Vagina (tissue), 2 donors: Measurements from ENCODE around the gene TBCC. TPM values are rescaled to one million over a fixed set of nuclear protein-coding genes. Genes with fewer than 3 reads are reported as not detected.

Experiments used
- DNase-seq, 2 donors: peaks; one replicate each; pipeline ENCODE4 v3.0.0-alpha.2; 2017; ENCODE audit errors: extremely low spot score in 2 of 2
- H3K27ac ChIP-seq: fragments of 200-600 bp; sonication (generic); one replicate; pipeline ENCODE4 v1.5.1; 2019
- H3K27me3 ChIP-seq: fragments of 200-600 bp; sonication (generic); one replicate; pipeline ENCODE4 v1.5.1; 2019
- H3K36me3 ChIP-seq, 2 donors: fragments of 200-600 bp; sonication (generic); one replicate each; pipeline ENCODE4 v1.5.1; 2017 to 2019
- H3K4me1 ChIP-seq: fragments of 200-600 bp; sonication (generic); one replicate; pipeline ENCODE4 v1.5.1; 2019
- H3K4me3 ChIP-seq, 2 donors: fragments of 200-600 bp; sonication (generic); 1 replicate in 1 of 2; 2 replicates in 1 of 2; pipeline ENCODE4 v1.5.1; 2016 to 2019
- H3K9me3 ChIP-seq: fragments of 200-600 bp; sonication (generic); one replicate; pipeline ENCODE4 v1.5.1; 2019
- POLR2A ChIP-seq, 2 donors: fragments of 450-650 bp; IDR thresholded peaks; one replicate each; pipeline ENCODE4 v1.6.1; 2017; ENCODE audit warnings: antibody characterized with exemption in 2 of 2, mild to moderate bottlenecking in 2 of 2, moderate library complexity in 2 of 2
- POLR2AphosphoS5 ChIP-seq, 2 donors: sonication (generic); formaldehyde crosslinking; IDR thresholded peaks; one replicate each; pipeline ENCODE4 v1.9.0; 2017; ENCODE audit warnings: antibody characterized with exemption in 2 of 2, mild to moderate bottlenecking in 2 of 2, low read depth in 1 of 2; ENCODE audit not compliant: insufficient read depth in 1 of 2
- intact Hi-C: fragments of 100-400 bp; cut with DNase I; formaldehyde crosslinking; loops from one replicate; pipeline ENCODE4 v1.15.1; 2023
- total RNA-seq: library from RNA; depleted of rRNA; stranded (reverse); fragments of >200 nt; gene quantifications from one replicate; pipeline ENCODE4 v1.2.3, GENCODE V29; 2016
- TF ChIP-seq, protein P1 (sequence below), 3 experiments: fragments of 450-650 bp in 2 of 3; fragments of 200-600 bp in 1 of 3; sonication (generic) in 1 of 3; IDR thresholded peaks; one replicate each; pipeline ENCODE4 v1.5.1; 2017 to 2019; ENCODE audit warnings: antibody characterized with exemption in 3 of 3, mild to moderate bottlenecking in 2 of 3, moderate library complexity in 2 of 3

The TBCC gene, protein sequence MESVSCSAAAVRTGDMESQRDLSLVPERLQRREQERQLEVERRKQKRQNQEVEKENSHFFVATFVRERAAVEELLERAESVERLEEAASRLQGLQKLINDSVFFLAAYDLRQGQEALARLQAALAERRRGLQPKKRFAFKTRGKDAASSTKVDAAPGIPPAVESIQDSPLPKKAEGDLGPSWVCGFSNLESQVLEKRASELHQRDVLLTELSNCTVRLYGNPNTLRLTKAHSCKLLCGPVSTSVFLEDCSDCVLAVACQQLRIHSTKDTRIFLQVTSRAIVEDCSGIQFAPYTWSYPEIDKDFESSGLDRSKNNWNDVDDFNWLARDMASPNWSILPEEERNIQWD
- 16.7 TPM for total RNA-seq

DNA sequence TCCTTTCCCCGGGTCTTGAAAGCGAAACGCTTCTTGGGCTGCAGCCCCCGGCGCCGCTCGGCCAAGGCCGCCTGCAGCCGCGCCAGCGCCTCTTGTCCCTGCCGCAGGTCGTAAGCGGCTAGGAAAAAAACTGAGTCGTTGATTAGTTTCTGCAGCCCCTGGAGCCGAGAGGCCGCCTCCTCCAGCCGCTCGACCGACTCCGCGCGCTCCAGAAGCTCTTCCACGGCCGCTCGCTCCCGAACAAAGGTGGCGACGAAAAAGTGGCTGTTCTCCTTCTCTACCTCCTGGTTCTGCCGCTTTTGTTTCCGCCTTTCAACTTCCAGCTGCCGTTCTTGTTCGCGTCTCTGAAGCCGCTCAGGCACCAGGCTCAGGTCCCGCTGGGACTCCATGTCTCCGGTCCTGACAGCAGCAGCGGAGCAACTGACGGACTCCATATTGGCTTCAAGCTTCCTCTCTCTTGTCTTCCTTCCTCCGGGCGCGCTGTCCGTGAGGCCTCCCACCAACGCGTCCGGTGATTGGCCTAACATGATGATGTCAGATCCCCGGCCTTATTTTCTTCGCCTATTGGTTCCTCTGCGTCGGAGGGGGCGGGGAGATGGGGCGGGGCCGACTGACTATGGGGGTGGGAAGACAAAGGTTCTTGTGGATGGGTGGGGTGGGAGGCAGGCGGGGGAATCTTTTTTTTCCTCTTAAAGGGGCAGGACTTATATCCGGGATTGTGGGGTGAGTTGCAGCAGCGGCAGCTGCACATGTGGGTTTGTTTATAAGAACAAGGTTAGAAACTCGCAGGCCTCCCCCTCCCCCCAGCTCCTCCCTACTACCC lies at the start of gene TBCC:
TBCC (minus strand) TSS at position 464 of the 823 bp plus-strand sequence; CDS start at position 434, 30 bp downstream.
- intact Hi-C loops = loop anchor here (2.0 kb wide), 1 partner anchor 37 kb away; the partner anchor contains the start of gene BICRAL

DNA sequence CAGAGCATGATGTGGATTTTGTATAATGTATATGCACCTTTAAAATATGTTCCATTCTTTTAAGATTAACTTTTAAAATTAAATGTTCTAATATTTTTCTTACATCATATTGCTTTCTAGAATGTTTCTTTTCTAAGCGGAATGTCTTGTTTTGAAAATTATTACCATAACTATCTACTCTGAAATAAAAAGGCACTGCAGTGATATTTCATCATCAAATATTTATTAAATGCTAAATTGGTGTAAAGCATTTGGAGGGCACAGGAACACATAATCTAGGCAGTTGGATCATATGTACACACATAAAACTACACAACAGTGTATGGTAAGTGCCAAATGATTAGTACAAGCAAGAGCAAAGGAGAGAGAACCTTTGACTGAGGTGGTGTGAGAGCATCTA lies 49.7 kb upstream of the TBCC start:
- Histone ChIP-seq H3K9me3 (no peaks in the 10 kb centered on the region), H3K4me1 (peaks cover 17% of the 10 kb centered on the region), H3K27ac (no peak overlapping the region), H3K27me3 (no peaks in the 10 kb centered on the region), H3K4me3 (no peak overlapping the region), H3K36me3 (no peaks in the 10 kb centered on the region)
- intact Hi-C loops = no loop called here
- TF ChIP-seq POLR2A (IDR thresholded peaks at IDR 0.05) (no peak), POLR2AphosphoS5 (IDR thresholded peaks at IDR 0.05; ENCODE audit: insufficient read depth in 1 of 2, low read depth in 1 of 2) (no peak)
- TF ChIP-seq, protein P1, sequence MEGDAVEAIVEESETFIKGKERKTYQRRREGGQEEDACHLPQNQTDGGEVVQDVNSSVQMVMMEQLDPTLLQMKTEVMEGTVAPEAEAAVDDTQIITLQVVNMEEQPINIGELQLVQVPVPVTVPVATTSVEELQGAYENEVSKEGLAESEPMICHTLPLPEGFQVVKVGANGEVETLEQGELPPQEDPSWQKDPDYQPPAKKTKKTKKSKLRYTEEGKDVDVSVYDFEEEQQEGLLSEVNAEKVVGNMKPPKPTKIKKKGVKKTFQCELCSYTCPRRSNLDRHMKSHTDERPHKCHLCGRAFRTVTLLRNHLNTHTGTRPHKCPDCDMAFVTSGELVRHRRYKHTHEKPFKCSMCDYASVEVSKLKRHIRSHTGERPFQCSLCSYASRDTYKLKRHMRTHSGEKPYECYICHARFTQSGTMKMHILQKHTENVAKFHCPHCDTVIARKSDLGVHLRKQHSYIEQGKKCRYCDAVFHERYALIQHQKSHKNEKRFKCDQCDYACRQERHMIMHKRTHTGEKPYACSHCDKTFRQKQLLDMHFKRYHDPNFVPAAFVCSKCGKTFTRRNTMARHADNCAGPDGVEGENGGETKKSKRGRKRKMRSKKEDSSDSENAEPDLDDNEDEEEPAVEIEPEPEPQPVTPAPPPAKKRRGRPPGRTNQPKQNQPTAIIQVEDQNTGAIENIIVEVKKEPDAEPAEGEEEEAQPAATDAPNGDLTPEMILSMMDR (IDR thresholded peaks at IDR 0.05) = no peak
- no peak for DNase-seq

More for the DNA sequence above, at the start of gene TBCC:
- TF ChIP-seq POLR2AphosphoS5 (IDR thresholded peaks at IDR 0.05; ENCODE audit: insufficient read depth in 1 of 2, low read depth in 1 of 2) (peak; percentile 56 to 97), POLR2A (IDR thresholded peaks at IDR 0.05) (peak in 1 of 2 donors; percentile 91)
- TF ChIP-seq, protein P1 (IDR thresholded peaks at IDR 0.05) = no peak
- Histone ChIP-seq H3K9me3 (no peaks in the 10 kb centered on the region), H3K36me3 (no peaks in the 10 kb centered on the region), H3K27ac (peak within 1 kb of the TSS; percentile 98), H3K4me1 (peaks cover 50% of the 10 kb centered on the region), H3K27me3 (no peaks in the 10 kb centered on the region), H3K4me3 (peak within 1 kb of the TSS; percentile 87 to 97)
- peak; percentile 98 to 100 for DNase-seq

DNA sequence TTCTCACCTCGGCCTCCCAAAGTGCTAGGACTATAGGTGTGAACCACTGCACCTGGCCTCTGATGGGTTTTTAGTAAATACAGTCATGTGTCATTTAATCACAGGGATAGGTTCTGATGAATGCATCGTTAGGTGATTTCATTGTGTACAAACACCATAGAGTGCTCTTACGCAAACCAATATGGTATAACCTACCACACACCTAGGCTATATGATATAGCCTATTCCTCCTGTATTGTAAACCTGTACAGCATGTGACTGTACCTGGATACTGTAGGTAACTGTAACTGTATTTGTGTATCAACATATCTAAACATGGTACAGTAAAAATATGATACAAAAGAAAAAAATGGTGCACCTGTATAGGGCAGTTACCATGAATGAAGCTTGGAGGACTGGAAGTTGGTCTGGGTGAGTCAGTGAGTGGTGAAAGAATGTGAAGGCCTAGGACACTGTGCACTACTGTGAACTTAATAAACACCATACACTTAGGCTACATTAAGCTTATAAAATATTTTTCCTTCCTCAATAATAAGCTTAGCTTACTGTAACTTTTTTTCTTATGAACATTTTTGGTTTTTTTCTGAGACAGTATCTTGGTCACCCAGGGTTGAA lies 45.9 kb upstream of the TBCC start:
- Histone ChIP-seq H3K27ac (no peak overlapping the region), H3K4me3 (no peak overlapping the region), H3K27me3 (no peaks in the 10 kb centered on the region), H3K9me3 (no peaks in the 10 kb centered on the region), H3K4me1 (peaks cover 40% of the 10 kb centered on the region), H3K36me3 (no peaks in the 10 kb centered on the region)
- intact Hi-C loops = no loop called here
- no peak for DNase-seq
- TF ChIP-seq POLR2AphosphoS5 (IDR thresholded peaks at IDR 0.05; ENCODE audit: insufficient read depth in 1 of 2, low read depth in 1 of 2) (no peak), POLR2A (IDR thresholded peaks at IDR 0.05) (no peak)
- TF ChIP-seq, protein P1 (IDR thresholded peaks at IDR 0.05) = no peak

DNA sequence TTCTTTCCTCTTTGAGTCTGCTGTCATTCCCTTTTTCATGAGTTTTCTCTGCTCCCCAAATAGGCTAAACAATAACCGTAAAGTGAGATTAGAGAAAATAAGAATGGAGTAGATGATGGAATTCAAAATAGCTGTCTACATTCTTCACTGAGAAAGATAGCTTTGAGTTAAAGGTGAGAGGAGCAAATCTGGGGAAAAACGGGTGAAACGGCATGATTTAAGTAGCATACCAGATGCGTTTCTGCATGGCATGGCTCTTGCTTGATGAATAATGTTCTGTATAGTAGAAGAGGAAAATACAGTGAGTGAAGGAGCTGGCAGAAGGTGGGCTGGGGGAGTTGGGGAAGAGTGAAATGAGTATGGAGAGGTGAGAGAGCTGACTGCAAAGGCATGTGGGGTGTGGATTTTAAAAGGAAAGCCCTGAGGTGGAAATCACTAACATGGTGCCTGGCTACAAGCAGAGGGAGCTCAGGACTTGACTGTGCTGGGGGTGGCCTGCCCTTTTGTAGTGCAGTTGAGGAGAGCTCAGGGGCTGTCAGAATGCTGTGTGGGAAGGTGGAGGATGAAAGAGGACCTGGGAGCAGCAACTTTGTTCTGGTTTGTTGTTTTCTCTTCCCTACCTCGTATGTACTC lies 44.8 kb upstream of the TBCC start:
- intact Hi-C loops = no loop called here
- peak overlapping the region; percentile 24 for H3K27ac ChIP-seq
- no peaks in the 10 kb centered on the region for H3K27me3 ChIP-seq
- H3K9me3 ChIP-seq = no peaks in the 10 kb centered on the region
- no peak for TF ChIP-seq POLR2A (IDR thresholded peaks at IDR 0.05)
- no peak for TF ChIP-seq POLR2AphosphoS5 (IDR thresholded peaks at IDR 0.05; ENCODE audit: insufficient read depth in 1 of 2, low read depth in 1 of 2)
- TF ChIP-seq, protein P1 (IDR thresholded peaks at IDR 0.05) = no peak
- peaks cover 51% of the 10 kb centered on the region for H3K4me1 ChIP-seq
- DNase-seq = no peak
- H3K36me3 ChIP-seq = no peaks in the 10 kb centered on the region
- no peak overlapping the region for H3K4me3 ChIP-seq
